Neural crest cell (in vitro differentiated cells): ENCODE results near the gene PACSIN2. TPM values are rescaled to one million over a fixed set of nuclear protein-coding genes. Genes with fewer than 3 reads are reported as not detected.
A peak's percentile ranks its signal among the peaks of the same experiment; 100 is the strongest.

ENCODE experiments used
- DNase-seq: peaks from one replicate; pipeline ENCODE4 v3.0.0; 2021; ENCODE audit warnings: low read depth, mixed read lengths, low spot score
- H3K27ac Mint-ChIP-seq: one replicate; pipeline ENCODE4 v1.8.0; 2021; ENCODE audit warnings: mild to moderate bottlenecking, mixed read lengths; ENCODE audit not compliant: unreplicated experiment
- H3K27me3 Mint-ChIP-seq: 2 replicates; pipeline ENCODE4 v1.8.0; 2021; ENCODE audit warnings: low read depth, mild to moderate bottlenecking, mixed read lengths
- H3K36me3 Mint-ChIP-seq: 2 replicates; pipeline ENCODE4 v1.8.0; 2021; ENCODE audit warnings: low read depth, mild to moderate bottlenecking, mixed read lengths
- H3K4me1 Mint-ChIP-seq: 2 replicates; pipeline ENCODE4 v1.8.0; 2021; ENCODE audit warnings: mixed read lengths
- H3K4me3 Mint-ChIP-seq: one replicate; pipeline ENCODE4 v1.8.0; 2021; ENCODE audit warnings: mild to moderate bottlenecking, mixed read lengths
- H3K9me3 Mint-ChIP-seq: 2 replicates; pipeline ENCODE4 v1.8.0; 2021; ENCODE audit warnings: mixed read lengths
- total RNA-seq: library from RNA; stranded (reverse); gene quantifications from 2 replicates; pipeline ENCODE4 v1.2.1, GENCODE V29; 2021
- TF ChIP-seq, protein P1 (sequence below): fragments of 200-600 bp; sonication (generic); conservative IDR thresholded peaks from 2 replicates; pipeline ENCODE4 v1.5.0; 2021; ENCODE audit warnings: antibody characterized with exemption, mild to moderate bottlenecking

Gene PACSIN2
- total RNA-seq, 1 donor from 2014 or later, result 79.4 TPM

DNA sequence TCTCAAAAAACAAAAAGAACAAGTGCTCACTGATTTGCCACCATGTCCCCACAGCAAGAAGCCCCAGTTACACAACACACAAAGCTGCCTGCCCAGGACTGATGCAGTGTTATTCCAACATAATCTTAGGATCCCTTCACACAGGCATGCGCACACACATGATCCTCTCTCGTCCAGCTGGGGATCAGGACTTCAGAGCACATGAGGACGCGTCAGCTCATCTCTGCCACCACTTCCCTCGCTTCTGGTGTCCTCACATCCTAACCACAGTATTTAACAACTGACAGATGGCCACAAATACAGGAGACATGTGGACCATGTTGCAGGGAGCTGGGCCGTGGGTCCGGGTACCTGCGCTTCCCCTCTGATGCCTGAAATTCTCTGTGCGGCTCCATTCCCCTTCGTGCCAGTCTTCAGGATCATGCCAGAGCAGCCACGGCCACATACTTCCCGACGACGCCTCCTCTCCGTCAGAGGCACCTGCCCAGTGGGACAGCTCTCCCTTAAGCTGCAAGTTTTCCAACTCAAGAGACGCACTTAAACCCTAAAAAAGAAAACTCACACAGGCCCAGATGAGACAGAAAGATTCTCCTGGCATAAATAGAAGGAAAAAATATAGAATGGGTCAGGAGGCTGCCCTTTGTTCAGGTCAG lies 68.3 kb downstream of the PACSIN2 start:
- Mint-ChIP-seq H3K27ac (peak overlapping the region; percentile 99), H3K4me1 (peaks cover 89% of the 10 kb centered on the region), H3K36me3 (peaks cover 10% of the 10 kb centered on the region), H3K9me3 (no peaks in the 10 kb centered on the region), H3K4me3 (peak overlapping the region; percentile 79), H3K27me3 (no peaks in the 10 kb centered on the region)
- TF ChIP-seq, protein P1, sequence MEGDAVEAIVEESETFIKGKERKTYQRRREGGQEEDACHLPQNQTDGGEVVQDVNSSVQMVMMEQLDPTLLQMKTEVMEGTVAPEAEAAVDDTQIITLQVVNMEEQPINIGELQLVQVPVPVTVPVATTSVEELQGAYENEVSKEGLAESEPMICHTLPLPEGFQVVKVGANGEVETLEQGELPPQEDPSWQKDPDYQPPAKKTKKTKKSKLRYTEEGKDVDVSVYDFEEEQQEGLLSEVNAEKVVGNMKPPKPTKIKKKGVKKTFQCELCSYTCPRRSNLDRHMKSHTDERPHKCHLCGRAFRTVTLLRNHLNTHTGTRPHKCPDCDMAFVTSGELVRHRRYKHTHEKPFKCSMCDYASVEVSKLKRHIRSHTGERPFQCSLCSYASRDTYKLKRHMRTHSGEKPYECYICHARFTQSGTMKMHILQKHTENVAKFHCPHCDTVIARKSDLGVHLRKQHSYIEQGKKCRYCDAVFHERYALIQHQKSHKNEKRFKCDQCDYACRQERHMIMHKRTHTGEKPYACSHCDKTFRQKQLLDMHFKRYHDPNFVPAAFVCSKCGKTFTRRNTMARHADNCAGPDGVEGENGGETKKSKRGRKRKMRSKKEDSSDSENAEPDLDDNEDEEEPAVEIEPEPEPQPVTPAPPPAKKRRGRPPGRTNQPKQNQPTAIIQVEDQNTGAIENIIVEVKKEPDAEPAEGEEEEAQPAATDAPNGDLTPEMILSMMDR, result no peak
- DNase-seq, result no peak

DNA sequence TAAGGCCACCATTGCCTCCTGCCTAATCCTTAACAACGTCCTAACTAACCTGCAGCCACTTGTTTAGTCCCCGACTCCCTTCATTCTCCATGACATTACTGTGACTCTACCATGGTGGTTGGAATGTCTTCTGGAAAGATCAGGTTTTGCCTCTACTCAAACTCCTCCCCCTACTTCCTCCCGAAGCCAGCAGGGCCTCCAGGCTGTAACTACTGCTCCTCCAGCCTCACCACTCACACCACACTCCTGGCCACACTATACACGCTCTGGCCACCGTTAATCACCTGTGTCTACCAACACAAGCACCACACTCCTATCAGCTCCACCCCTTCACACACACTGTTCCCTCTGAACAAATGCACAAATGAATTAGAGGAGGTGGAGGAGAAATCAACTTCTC lies 69.2 kb downstream of the PACSIN2 start:
- H3K27me3 Mint-ChIP-seq, result no peaks in the 10 kb centered on the region
- H3K4me3 Mint-ChIP-seq, result peak overlapping the region; percentile 52
- H3K4me1 Mint-ChIP-seq, result peaks cover 87% of the 10 kb centered on the region
- H3K9me3 Mint-ChIP-seq, result no peaks in the 10 kb centered on the region
- no peak for DNase-seq
- TF ChIP-seq, protein P1, result no peak
- H3K36me3 Mint-ChIP-seq, result peaks cover 10% of the 10 kb centered on the region
- peak overlapping the region; percentile 99 for H3K27ac Mint-ChIP-seq

DNA sequence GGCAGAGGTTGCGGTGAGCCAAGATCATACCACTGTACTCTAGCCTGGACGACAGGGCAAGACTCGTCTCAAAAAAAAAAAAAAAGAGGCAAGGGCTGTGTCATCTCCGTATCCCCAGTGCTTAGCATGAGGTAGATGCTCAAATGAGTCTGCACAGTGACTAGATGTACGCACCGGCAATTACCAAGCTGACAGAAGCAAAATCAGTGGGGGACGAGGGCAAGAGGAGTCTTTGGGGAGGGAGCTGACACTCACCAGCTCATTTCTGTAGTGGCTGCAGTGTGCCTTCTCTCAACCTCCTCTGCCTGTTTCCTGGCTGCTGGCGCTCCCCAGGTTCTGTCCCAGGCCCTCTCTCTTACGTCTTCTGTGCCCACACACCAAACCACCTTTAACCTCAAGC lies 69.9 kb downstream of the PACSIN2 start:
- Mint-ChIP-seq H3K27ac (peak overlapping the region; percentile 99), H3K4me1 (peaks cover 88% of the 10 kb centered on the region), H3K9me3 (no peaks in the 10 kb centered on the region), H3K4me3 (no peak overlapping the region), H3K36me3 (peaks cover 10% of the 10 kb centered on the region), H3K27me3 (no peaks in the 10 kb centered on the region)
- TF ChIP-seq, protein P1, result no peak
- no peak for DNase-seq

DNA sequence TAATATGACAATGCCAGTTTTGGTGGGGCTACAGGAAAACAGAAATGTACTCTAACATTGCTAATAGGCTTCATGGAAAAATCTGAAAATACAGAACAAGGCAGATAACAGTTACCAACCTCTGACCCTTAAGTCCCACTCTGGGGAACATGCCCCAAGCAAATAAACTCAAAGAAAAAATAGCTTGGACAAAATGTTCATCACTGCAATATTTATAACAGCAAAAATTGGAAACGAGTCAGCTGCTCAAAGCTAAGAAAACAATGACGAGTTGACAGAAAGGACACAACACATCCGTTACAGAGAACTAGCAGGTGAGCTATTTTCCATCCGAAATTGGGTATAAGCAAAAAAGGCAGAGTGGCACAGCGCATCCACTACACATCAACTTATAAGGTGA lies 70.5 kb downstream of the PACSIN2 start:
- DNase-seq, result no peak
- peak overlapping the region; percentile 8 for H3K27ac Mint-ChIP-seq
- H3K4me1 Mint-ChIP-seq, result peaks cover 88% of the 10 kb centered on the region
- H3K27me3 Mint-ChIP-seq, result no peaks in the 10 kb centered on the region
- no peaks in the 10 kb centered on the region for H3K9me3 Mint-ChIP-seq
- peaks cover 10% of the 10 kb centered on the region for H3K36me3 Mint-ChIP-seq
- TF ChIP-seq, protein P1, result no peak
- peak overlapping the region; percentile 32 for H3K4me3 Mint-ChIP-seq

DNA sequence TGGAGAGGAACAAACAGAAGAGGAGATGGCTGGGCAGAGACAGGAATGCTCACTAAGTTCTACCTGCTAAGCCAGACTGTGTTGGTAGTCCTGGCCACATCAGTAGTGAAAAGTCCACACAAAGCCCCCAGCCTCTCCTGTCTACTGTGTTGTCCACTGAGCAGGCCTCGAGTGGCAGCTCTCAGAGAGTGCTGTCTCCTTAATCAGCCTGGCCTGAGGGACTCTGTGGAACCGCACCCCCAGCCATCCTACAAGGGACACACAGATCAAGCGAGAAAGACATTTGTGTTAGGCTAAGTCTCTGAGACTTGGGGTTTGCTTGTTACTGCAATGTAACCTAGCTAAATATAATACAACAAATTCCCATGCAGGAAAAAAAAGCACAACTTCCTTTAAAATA lies 71.0 kb downstream of the PACSIN2 start:
- no peak for DNase-seq
- Mint-ChIP-seq H3K4me1 (peaks cover 88% of the 10 kb centered on the region), H3K36me3 (peaks cover 10% of the 10 kb centered on the region), H3K27ac (peak overlapping the region; percentile 31), H3K4me3 (peak overlapping the region; percentile 32), H3K9me3 (no peaks in the 10 kb centered on the region), H3K27me3 (no peaks in the 10 kb centered on the region)
- TF ChIP-seq, protein P1, result no peak
